Muscle layer of duodenum (tissue), 2 donors: ENCODE measurements around the gene BAHCC1.
A peak's percentile ranks its signal among the peaks of the same experiment; 100 is the strongest.

Experiments used
- H3K27ac ChIP-seq: one replicate; pipeline ENCODE4 v1.7.0; 2013; ENCODE audit warnings: mild to moderate bottlenecking, low read length
- H3K27me3 ChIP-seq: one replicate; pipeline ENCODE4 v1.7.0; 2013; ENCODE audit warnings: low read depth, mild to moderate bottlenecking, control low read depth, low read length
- H3K36me3 ChIP-seq, 2 donors: one replicate each; pipeline ENCODE4 v1.7.0; 2013; ENCODE audit warnings: low read length in 2 of 2, control low read depth in 1 of 2, mild to moderate bottlenecking in 1 of 2; ENCODE audit not compliant: insufficient read depth in 2 of 2, control insufficient read depth in 1 of 2
- H3K4me1 ChIP-seq, 2 donors: one replicate each; pipeline ENCODE4 v1.7.0; 2013; ENCODE audit warnings: low read length in 2 of 2, mild to moderate bottlenecking in 2 of 2, control low read depth in 1 of 2, moderate library complexity in 1 of 2; ENCODE audit not compliant: insufficient read depth in 2 of 2, control insufficient read depth in 1 of 2
- H3K4me3 ChIP-seq, 2 donors: one replicate each; pipeline ENCODE4 v1.7.0; 2013; ENCODE audit warnings: low read length in 2 of 2, low read depth in 1 of 2, mild to moderate bottlenecking in 1 of 2
- H3K9me3 ChIP-seq, 2 donors: one replicate each; pipeline ENCODE4 v1.7.0; 2013; ENCODE audit warnings: low read length in 2 of 2, control low read depth in 1 of 2, mild to moderate bottlenecking in 1 of 2; ENCODE audit not compliant: control insufficient read depth in 1 of 2
- donor health status: healthy.

BAHCC1 gene

GRCh38 chr17:81413497-81414135 is 18.4 kb downstream of the BAHCC1 start:
- Histone ChIP-seq H3K9me3 (no peaks in the 10 kb centered on the region), H3K4me3 (no peak overlapping the region), H3K36me3 (no peaks in the 10 kb centered on the region), H3K27ac (no peak overlapping the region), H3K4me1 (peaks cover 0 to 28% of the 10 kb centered on the region in 2 donors), H3K27me3 (no peaks in the 10 kb centered on the region)

GRCh38 chr17:81414756-81415516 is 19.7 kb downstream of the BAHCC1 start:
- Histone ChIP-seq H3K27me3 (no peaks in the 10 kb centered on the region), H3K9me3 (no peaks in the 10 kb centered on the region), H3K36me3 (no peaks in the 10 kb centered on the region), H3K4me1 (peaks cover 5 to 37% of the 10 kb centered on the region in 2 donors), H3K27ac (no peak overlapping the region), H3K4me3 (no peak overlapping the region)

GRCh38 chr17:81415681-81416080 is 20.4 kb downstream of the BAHCC1 start:
- Histone ChIP-seq H3K36me3 (no peaks in the 10 kb centered on the region), H3K27me3 (no peaks in the 10 kb centered on the region), H3K4me3 (no peak overlapping the region), H3K9me3 (no peaks in the 10 kb centered on the region), H3K4me1 (peaks cover 5 to 45% of the 10 kb centered on the region in 2 donors), H3K27ac (no peak overlapping the region)

DNA sequence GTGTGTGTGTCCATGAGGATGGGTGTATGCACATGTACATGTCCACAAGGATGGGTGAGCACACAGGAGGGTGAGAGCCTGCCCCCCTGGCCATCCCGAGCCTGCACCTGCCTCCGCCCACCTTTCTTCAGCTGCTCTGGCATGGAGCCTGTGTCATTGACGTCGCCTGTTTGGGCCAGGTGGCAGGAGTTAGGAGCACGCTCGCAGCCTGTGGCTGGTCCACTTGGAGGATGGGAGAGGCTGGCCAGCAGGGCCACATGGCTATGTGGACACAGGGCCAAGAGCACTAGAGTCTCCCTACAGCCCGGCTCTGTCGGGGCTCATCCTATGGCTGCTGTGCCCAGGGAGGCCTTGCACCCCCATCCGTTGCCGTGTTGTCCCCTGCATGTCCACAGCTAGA is 21.4 kb downstream of the BAHCC1 start:
- no peaks in the 10 kb centered on the region for H3K27me3 ChIP-seq
- no peaks in the 10 kb centered on the region for H3K9me3 ChIP-seq
- no peaks in the 10 kb centered on the region for H3K36me3 ChIP-seq
- H3K4me1 ChIP-seq: peaks cover 5 to 54% of the 10 kb centered on the region in 2 donors
- H3K4me3 ChIP-seq: no peak overlapping the region
- H3K27ac ChIP-seq: no peak overlapping the region

DNA sequence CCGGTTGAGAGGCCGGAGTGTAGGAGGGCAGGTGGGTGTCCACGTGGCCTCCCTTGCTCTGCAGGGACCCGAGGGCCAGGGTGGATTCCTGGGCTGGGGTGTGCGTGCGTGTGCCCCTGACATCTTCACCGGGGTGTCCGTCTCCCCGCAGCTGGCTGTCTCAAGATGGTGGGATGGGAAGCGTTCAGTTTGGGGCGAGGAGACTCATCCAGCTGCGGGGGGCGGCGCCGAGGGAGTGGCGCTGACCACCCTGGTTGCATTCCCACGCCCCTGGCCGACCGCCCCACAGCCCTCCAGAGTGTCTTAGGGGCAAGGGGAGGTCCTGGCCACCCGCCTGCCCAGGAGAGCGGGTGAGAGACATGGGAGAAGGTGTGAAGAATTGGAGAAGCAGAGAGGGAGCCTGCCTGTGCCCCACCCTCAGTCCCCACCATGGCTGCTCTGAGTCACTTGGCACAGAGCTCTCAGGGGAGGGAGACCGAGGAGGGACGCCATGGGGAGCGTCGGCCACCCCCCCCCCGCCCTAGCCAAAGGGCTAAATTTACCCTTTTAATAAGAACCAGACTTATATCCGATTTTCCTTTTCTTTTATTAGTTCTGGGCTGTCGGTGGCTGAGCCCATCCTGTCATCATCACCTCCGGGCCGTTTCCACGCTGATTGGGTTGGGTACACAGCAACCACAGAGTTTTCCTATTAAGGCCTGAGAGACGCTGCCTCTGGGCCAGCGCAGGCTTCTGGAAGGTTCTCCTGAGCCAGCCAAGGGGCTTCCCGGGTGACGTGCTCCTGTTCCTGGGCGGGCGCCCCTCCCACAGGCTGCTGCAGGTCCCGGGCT is 22.0 kb downstream of the BAHCC1 start:
- Histone ChIP-seq H3K27ac (no peak overlapping the region), H3K9me3 (no peaks in the 10 kb centered on the region), H3K4me3 (no peak overlapping the region), H3K36me3 (no peaks in the 10 kb centered on the region), H3K4me1 (peaks cover 5 to 57% of the 10 kb centered on the region in 2 donors), H3K27me3 (no peaks in the 10 kb centered on the region)

- no peaks in the 10 kb centered on the region for H3K9me3 ChIP-seq
- no peak overlapping the region for H3K27ac ChIP-seq
- H3K4me1 ChIP-seq: peaks cover 5 to 61% of the 10 kb centered on the region in 2 donors
- no peak overlapping the region for H3K4me3 ChIP-seq
- H3K27me3 ChIP-seq: no peaks in the 10 kb centered on the region
- H3K36me3 ChIP-seq: no peaks in the 10 kb centered on the region
These were observed 22.8 kb downstream of the BAHCC1 start for GRCh38 chr17:81417879-81418709.

DNA sequence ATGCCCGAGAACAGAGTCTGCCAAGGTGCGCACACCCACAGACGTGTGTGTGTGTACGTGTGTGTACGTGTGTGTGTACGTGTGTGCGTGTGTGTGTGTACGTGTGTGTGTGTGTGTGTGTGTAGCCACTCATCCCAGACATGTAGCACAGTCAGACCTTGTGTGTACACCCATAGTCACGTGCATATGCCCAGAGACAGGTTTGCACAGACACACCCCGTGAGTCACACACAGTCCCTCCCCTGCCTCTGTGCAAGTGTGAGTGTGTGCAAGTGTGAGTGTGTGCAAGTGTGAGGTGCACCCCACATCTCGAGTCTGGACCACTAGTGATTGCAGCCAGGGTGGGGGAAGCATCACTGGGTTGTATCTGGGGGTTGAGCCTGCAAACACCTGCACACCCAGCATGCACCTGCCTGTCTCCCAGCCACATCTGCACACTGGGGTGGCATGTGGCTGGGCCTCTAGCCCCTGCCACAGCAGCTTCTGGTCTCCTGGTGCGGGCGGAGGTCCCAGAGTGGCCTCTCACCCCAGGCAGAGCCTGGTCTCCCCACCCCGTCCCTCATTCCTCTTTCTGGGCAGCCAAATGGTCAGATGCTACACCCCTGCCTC is 23.6 kb downstream of the BAHCC1 start:
- no peaks in the 10 kb centered on the region for H3K9me3 ChIP-seq
- H3K27me3 ChIP-seq: no peaks in the 10 kb centered on the region
- H3K27ac ChIP-seq: no peak overlapping the region
- H3K4me3 ChIP-seq: peak overlapping the region in 1 of 2 donors; percentile 30
- no peaks in the 10 kb centered on the region for H3K36me3 ChIP-seq
- peaks cover 5 to 64% of the 10 kb centered on the region in 2 donors for H3K4me1 ChIP-seq

DNA sequence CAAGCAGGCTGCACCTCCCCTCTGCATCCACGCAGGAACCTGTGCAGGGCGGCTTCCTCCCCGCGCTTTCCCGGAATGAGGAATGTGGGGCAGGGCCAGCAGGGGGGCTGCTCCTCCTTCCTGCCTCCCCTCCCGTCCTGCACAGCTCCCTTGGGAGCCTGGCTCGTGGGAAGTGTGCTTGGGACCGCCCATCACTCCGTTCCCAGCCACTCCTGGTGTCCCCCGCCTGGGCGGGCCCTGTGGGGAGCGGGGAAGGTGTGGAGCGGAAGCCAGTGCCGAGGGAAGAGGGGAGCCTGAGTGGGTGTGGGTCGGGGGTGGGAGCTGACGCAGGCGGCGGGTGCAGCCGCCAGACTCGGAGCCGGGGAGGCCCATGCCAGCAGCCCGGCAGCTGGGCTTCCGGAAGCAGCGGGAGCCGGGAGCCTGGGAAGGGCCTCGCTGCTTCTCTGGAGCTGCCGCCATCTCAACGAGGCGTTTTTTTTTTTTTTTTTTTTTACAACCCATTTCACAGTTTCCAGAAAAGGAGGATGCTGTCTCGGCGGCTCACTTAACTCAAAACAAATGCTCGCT is 24.1 kb downstream of the BAHCC1 start:
- Histone ChIP-seq H3K27me3 (no peaks in the 10 kb centered on the region), H3K4me3 (peak overlapping the region; percentile 16 to 30), H3K36me3 (no peaks in the 10 kb centered on the region), H3K4me1 (peaks cover 5 to 68% of the 10 kb centered on the region in 2 donors), H3K9me3 (no peaks in the 10 kb centered on the region), H3K27ac (peak overlapping the region; percentile 75)

DNA sequence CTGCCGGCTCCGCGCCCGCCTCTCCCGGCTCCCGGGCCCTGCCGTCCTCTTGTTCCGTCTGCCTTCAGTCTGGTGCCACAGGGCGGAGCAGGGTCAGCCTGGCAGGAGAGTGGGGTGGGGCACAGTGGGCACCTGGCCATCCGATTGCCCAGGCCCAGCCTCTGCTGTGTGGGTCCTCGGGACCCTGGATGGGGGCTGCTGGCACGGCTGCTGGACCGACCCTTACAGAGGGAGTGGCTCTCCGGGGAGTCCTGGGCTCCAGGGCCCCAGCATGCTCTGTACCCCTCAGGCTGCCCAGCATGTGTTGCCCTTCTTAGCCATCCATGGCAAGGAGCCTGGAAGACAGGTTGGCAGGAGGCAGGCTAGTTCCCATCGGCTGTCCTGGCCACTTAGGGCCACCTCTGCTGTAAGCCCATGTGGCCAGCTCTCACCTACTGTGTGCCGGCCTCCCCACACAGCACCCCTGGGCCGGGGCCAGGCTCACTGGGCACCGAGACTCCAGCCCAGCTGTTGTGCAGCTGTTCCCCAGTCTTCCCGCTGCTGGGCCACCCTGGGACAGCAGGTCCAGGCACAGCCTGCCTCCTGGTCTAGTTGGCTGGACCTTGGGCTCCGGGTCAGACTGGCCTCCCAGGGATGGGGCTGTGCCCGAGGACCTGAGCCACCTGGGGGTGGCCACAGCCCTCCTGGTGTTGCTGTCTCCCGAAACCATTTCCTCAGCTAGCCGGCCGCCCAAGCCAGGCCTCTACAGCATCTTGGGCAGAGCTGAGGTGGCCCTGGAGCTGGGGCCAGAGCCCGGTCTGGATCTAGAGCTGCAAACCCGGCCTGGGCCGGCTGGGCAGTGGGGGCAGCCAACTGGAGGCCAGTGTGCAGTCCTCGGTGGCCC is 24.9 kb downstream of the BAHCC1 start:
- Histone ChIP-seq H3K27me3 (no peaks in the 10 kb centered on the region), H3K4me3 (peak overlapping the region; percentile 16 to 30), H3K27ac (peak overlapping the region; percentile 75), H3K9me3 (no peaks in the 10 kb centered on the region), H3K4me1 (peaks cover 5 to 68% of the 10 kb centered on the region in 2 donors), H3K36me3 (no peaks in the 10 kb centered on the region)
